OCI-LY3 (cell line): ENCODE data around the gene SPCS2.

Experiments
- H2AFZ ChIP-seq: fragments of 200-600, 300-600 bp; shearing (Covaris generic); 2 replicates; pipeline ENCODE4 v1.6.0; 2014; ENCODE audit warnings: antibody characterized with exemption, low read depth, low read length
- H3K27ac ChIP-seq: fragments of 200-600, 300-600 bp; sonication (generic); 2 replicates; pipeline ENCODE4 v1.5.1; 2014; ENCODE audit warnings: mild to moderate bottlenecking, low read length, moderate library complexity, mixed read lengths
- H3K27me3 ChIP-seq: fragments of 200-600, 300-600 bp; sonication (generic); 2 replicates; pipeline ENCODE4 v1.6.1; 2014; ENCODE audit warnings: low read depth, low read length, mixed read lengths
- H3K36me3 ChIP-seq: fragments of 200-600, 300-600 bp; sonication (generic); replicated peaks from 2 replicates; pipeline ENCODE3; 2014; ENCODE audit warnings: low read depth, low read length, mixed read lengths
- H3K4me1 ChIP-seq: fragments of 300-600, 200-600 bp; sonication (generic); 2 replicates; pipeline ENCODE4 v1.6.1; 2014; ENCODE audit warnings: low read length, mixed read lengths
- H3K4me2 ChIP-seq: fragments of 200-600, 300-600 bp; sonication (generic); 2 replicates; pipeline ENCODE4 v1.6.1; 2014; ENCODE audit warnings: low read length, mixed read lengths
- H3K4me3 ChIP-seq: fragments of 300-600, 200-600 bp; sonication (generic); 2 replicates; pipeline ENCODE4 v1.5.1; 2014; ENCODE audit warnings: antibody characterized with exemption, mild to moderate bottlenecking, low read length, moderate library complexity
- H3K79me2 ChIP-seq: fragments of 300-600, 200-600 bp; shearing (Covaris generic); 2 replicates; pipeline ENCODE4 v1.6.1; 2014; ENCODE audit warnings: mild to moderate bottlenecking, low read length, mixed read lengths
- H3K9ac ChIP-seq: fragments of 300-600, 200-600 bp; shearing (Covaris generic); 2 replicates; pipeline ENCODE4 v1.6.0; 2014; ENCODE audit warnings: mild to moderate bottlenecking, low read length, moderate library complexity
- H3K9me3 ChIP-seq: fragments of 200-600, 300-600 bp; shearing (Covaris generic); 2 replicates; pipeline ENCODE4 v1.6.1; 2014; ENCODE audit warnings: low read length, mixed read lengths; ENCODE audit not compliant: insufficient read depth
- H4K20me1 ChIP-seq: fragments of 200-600, 300-600 bp; sonication (generic); 2 replicates; pipeline ENCODE4 v1.6.1; 2016; ENCODE audit warnings: low read length, mixed read lengths; ENCODE audit not compliant: insufficient read depth
- CTCF ChIP-seq: fragments of 200-600, 300-600 bp; sonication (generic); IDR thresholded peaks from 2 replicates; pipeline ENCODE4 v1.5.1; 2014; ENCODE audit warnings: antibody characterized with exemption, low read length, low read depth
- EZH2phosphoT487 ChIP-seq: fragments of 200-600 bp; shearing (Covaris generic); IDR thresholded peaks from 2 replicates; pipeline ENCODE4 v1.6.1; 2018; ENCODE audit warnings: antibody characterized with exemption, mixed run types, low read depth

Gene SPCS2

GRCh38 chr11:75002516-75002915, 53.5 kb downstream of the SPCS2 start:
- Histone ChIP-seq H3K4me1 (peaks cover 12% of the 10 kb centered on the region), H3K36me3 (peaks cover 44% of the 10 kb centered on the region), H2AFZ (no peak overlapping the region), H3K9me3 (no peaks in the 10 kb centered on the region), H3K79me2 (no peaks in the 10 kb centered on the region), H3K4me2 (no peak overlapping the region), H3K9ac (no peak overlapping the region), H3K27me3 (no peaks in the 10 kb centered on the region), H3K4me3 (no peak overlapping the region), H3K27ac (no peak overlapping the region), H4K20me1 (no peaks in the 10 kb centered on the region)
- TF ChIP-seq CTCF (no peak), EZH2phosphoT487 (no peak)

- Histone ChIP-seq H3K27me3 (no peaks in the 10 kb centered on the region), H3K4me1 (peaks cover 12% of the 10 kb centered on the region), H3K27ac (no peak overlapping the region), H3K4me3 (no peak overlapping the region), H3K9me3 (no peaks in the 10 kb centered on the region), H3K79me2 (no peaks in the 10 kb centered on the region), H3K9ac (no peak overlapping the region), H3K4me2 (peak overlapping the region; percentile 13; the same call in 1 of the 2 replicates), H4K20me1 (no peaks in the 10 kb centered on the region), H2AFZ (no peak overlapping the region), H3K36me3 (peaks cover 46% of the 10 kb centered on the region)
- TF ChIP-seq CTCF (no peak), EZH2phosphoT487 (no peak)
Measured at GRCh38 chr11:75004215-75004614, 55.1 kb downstream of the SPCS2 start.

DNA sequence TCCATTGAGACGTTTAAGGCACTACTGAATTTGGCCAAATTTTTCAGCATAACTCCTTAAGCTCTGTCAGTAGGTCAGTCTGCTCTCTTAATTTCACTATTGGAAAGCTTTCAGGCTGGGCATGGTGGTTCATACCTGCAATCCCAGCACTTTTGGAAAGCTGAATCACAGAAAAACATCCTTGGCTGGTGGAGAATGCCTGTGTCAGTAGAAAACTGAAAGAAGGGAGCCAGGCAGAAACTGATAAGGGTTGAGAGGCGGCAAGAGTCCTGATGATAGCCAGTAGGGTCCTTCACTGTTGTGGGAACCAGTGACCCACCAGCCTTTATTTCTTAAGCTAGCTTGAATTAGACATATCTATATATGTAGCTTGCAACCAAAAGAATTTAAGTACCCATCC, 62.3 kb downstream of the SPCS2 start:
- no peaks in the 10 kb centered on the region for H3K4me1 ChIP-seq
- H2AFZ ChIP-seq = no peak overlapping the region
- H3K9me3 ChIP-seq = no peaks in the 10 kb centered on the region
- no peak overlapping the region for H3K4me2 ChIP-seq
- peaks cover 47% of the 10 kb centered on the region for H3K36me3 ChIP-seq
- H3K27me3 ChIP-seq = no peaks in the 10 kb centered on the region
- TF ChIP-seq CTCF (no peak), EZH2phosphoT487 (no peak)
- H3K9ac ChIP-seq = no peak overlapping the region
- H3K27ac ChIP-seq = no peak overlapping the region
- H4K20me1 ChIP-seq = no peaks in the 10 kb centered on the region
- no peaks in the 10 kb centered on the region for H3K79me2 ChIP-seq
- no peak overlapping the region for H3K4me3 ChIP-seq

GRCh38 chr11:75011872-75012271, 62.8 kb downstream of the SPCS2 start:
- H4K20me1 ChIP-seq = no peaks in the 10 kb centered on the region
- H3K4me3 ChIP-seq = no peak overlapping the region
- H3K4me2 ChIP-seq = no peak overlapping the region
- no peaks in the 10 kb centered on the region for H3K27me3 ChIP-seq
- H3K9me3 ChIP-seq = no peaks in the 10 kb centered on the region
- no peak overlapping the region for H2AFZ ChIP-seq
- no peak overlapping the region for H3K27ac ChIP-seq
- H3K79me2 ChIP-seq = no peaks in the 10 kb centered on the region
- TF ChIP-seq CTCF (no peak), EZH2phosphoT487 (no peak)
- H3K36me3 ChIP-seq = peaks cover 42% of the 10 kb centered on the region
- no peaks in the 10 kb centered on the region for H3K4me1 ChIP-seq
- no peak overlapping the region for H3K9ac ChIP-seq
